ENCODE results near the gene CRTAP.
"Not testable (repeated sequence)": the region's sequence is repeated elsewhere in the genome, so short reads cannot be mapped to it uniquely, and the experiment has no call there.

Gene CRTAP

DNA sequence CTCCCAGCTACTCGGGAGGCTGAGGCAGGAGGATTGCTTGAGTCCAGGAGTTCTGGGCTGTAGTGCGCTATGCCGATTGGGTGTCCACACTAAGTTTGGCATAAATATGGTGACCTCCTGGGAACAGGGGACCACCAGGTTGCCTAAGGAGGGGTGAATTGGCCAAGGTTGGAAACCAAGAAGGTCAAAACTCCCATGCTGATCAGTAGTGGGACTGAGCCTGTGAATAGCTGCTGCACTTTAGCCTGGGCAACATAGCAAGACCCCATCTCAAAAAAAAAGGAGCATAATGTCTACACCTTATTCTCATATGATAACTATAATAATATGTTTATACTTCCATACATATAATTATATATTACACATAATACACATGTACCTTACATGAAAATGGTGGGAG, 10.8 kb upstream of the CRTAP start:
- no peak overlapping the region for H3K27ac ChIP-seq

DNA sequence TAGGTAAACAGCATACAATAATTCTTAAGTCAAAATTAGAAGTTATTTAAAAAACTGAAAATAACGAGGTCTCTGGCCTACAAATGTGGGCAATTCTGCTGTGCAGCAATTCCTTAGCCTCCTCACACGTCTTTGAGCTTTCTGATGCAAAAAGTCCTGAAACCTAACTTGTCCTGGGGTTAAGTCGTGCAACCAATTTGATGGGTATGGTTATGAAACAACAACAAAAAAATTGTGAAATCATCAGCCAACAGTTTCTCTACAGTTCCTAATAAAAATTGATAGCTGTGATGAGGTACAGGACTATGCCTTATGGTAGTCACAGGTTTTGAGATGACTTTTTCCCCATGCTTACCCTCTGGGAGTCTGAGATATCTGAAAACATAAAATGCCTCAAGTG, 10.3 kb upstream of the CRTAP start:
- no peak for TF ChIP-seq ZFX (IDR thresholded peaks at IDR 0.05)
- TF ChIP-seq, protein P1, sequence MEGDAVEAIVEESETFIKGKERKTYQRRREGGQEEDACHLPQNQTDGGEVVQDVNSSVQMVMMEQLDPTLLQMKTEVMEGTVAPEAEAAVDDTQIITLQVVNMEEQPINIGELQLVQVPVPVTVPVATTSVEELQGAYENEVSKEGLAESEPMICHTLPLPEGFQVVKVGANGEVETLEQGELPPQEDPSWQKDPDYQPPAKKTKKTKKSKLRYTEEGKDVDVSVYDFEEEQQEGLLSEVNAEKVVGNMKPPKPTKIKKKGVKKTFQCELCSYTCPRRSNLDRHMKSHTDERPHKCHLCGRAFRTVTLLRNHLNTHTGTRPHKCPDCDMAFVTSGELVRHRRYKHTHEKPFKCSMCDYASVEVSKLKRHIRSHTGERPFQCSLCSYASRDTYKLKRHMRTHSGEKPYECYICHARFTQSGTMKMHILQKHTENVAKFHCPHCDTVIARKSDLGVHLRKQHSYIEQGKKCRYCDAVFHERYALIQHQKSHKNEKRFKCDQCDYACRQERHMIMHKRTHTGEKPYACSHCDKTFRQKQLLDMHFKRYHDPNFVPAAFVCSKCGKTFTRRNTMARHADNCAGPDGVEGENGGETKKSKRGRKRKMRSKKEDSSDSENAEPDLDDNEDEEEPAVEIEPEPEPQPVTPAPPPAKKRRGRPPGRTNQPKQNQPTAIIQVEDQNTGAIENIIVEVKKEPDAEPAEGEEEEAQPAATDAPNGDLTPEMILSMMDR (conservative IDR thresholded peaks at IDR 0.05): no peak
- H3K27ac ChIP-seq: no peak overlapping the region

More for the DNA sequence above, 10.8 kb upstream of the CRTAP start:
- TF ChIP-seq, protein P1 (conservative IDR thresholded peaks at IDR 0.05): no peak
- no peak for TF ChIP-seq ZFX (IDR thresholded peaks at IDR 0.05)

DNA sequence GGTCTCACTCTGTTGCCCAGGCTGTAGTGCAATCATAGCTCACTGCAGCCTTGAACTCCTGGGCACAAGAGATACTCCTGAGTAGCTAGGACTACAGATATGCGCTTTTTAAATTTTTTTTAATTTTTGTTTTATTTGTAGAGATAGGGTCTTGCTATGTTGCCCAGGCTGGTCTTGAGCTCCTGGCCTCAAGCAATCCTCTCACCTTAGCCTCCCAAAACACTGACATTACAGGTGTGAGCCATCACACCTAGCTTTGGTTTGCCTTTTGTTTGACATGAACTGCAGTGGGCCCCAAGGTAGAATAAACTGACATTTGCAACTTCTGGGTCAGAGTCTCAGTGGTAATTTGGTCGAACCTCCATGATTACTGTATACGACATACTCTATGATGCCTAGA, 9.0 kb upstream of the CRTAP start:
- H3K27ac ChIP-seq: no peak overlapping the region
- TF ChIP-seq ZFX (IDR thresholded peaks at IDR 0.05): no peak
- TF ChIP-seq, protein P1 (conservative IDR thresholded peaks at IDR 0.05): no peak

DNA sequence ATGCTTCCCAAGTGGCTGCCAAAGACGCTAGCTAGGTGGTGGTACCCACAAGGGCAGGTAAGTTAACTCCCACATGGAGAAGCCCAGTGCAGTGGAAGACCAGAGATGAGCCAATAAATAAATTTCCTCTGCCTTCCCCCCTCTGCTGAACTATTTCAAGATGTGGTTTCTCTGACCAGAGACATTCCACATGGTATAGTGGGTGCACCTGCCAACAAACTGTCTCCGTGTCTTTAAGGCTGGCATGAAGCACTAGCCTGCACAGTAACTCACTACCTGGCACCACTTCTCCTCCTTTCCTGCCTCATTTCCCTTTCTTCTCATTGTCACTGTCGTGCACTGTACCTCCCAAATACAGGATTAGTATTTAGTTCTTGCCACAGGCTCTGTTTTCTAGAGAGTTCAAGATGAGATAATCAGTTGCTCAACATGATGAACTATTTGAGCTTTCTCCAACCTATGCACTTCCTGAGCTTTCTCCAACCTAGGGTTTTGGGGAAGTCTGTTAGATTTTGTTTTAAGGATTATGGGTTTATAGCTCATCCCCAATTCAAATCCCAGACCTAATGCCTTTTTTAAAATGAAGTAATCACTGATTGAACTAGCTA, 8.4 kb upstream of the CRTAP start:
- no peak for TF ChIP-seq ZFX (IDR thresholded peaks at IDR 0.05)
- TF ChIP-seq, protein P1 (conservative IDR thresholded peaks at IDR 0.05): no peak

DNA sequence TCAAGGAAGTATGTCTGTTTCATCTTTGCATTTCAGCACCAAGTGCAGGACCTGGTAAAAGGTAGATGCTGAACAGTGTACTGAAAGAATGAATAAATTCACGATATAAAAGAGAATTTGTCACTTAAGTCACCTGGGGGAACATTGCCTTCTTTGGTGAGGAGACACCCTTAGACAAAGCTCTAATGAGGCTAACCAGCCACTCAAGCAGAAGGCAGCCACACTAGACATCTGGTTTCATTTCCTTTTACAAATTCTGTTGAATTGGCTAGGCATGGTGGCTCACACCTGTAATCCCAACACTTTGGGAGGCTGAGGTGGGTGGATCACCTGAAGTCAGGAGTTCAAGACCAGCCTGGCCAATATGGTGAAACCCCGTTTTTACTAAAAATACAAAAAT, 7.0 kb upstream of the CRTAP start:
- H3K27ac ChIP-seq: not testable (repeated sequence)

More for the DNA sequence above, 8.4 kb upstream of the CRTAP start:
- no peak overlapping the region for H3K27ac ChIP-seq

DNA sequence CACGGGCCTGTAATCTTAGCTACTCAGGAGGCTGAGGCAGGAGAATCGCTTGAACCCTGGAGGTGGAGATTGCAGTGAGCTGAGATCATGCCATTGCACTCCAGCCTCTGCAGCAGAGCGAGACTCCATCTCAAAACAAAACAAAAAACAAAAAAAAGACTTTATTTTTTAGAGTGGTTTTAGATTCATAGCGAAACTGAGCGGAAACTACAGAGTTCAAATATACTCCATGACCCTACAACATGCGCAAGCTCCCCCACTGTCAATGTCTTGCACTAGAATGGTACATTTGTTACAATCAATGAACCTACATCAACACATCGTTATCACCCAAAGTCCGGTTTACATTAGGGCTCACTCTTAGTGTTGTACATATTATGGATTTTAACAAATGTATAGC, 2.2 kb upstream of the CRTAP start:
- TF ChIP-seq, protein P1 (conservative IDR thresholded peaks at IDR 0.05): no peak
- no peak for TF ChIP-seq ZFX (IDR thresholded peaks at IDR 0.05)
- no peak overlapping the region for H3K27ac ChIP-seq

DNA sequence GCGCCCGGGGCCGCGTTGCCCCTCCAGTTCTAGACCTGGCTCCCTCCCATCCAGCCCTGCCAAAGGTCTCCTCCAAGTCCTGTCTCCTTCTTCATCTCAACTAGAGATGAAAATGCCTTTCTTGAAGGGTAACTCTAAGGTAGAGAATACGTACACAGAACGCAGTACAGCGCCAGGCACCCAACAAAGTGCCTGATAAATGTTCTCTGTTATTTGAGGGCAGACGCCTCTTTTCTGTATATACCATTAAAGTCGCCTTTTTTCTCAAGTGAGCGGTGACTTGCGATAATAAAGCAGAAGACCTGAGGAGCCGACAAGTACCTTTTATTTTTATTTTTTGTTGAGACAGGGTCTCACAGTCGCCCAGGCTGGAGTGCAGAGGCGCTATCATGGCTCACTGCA, 809 bp downstream of the CRTAP start:
- TF ChIP-seq, protein P1 (conservative IDR thresholded peaks at IDR 0.05): no peak
- TF ChIP-seq ZFX (IDR thresholded peaks at IDR 0.05): no peak
- peak overlapping the region; percentile 87 for H3K27ac ChIP-seq

All from C4-2B (cell line).